ENCODE measurements around the gene KIAA1755. TPM values are rescaled to one million over a fixed set of nuclear protein-coding genes. Genes with fewer than 3 reads are reported as not detected.

KIAA1755 gene
- total and polyA plus RNA-seq, 2 of the 4 experiments (the other 2 are of a cell fraction) = 2.5 to 5.1 TPM

DNA sequence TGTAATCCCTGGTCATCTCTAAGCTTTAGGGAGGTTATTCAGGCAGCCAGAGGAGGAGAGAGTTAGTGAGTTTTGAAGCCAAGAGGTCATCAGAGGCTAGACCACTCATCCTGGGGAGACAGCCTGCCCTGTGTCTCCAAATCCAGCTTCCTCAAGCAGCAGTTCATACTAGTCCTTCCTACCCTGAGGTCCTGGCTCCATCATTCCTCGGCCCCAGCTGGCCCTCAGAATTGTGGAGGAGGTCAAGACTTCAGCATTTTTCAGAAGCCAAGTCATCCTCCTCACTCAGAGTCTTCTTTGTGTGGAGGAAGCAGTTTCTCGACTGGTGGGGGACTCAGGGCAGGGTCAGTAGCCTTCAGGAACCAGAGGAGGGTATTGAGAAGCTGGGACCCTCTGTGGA, 12.4 kb upstream of the KIAA1755 start (continued):
- TF ChIP-seq USF2 (IDR thresholded peaks at IDR 0.05; ENCODE audit: low read depth, low read length) (no peak), RFX5 (IDR thresholded peaks at IDR 0.05; ENCODE audit: low read depth, low read length) (no peak), POLR2A (IDR thresholded peaks at IDR 0.05; ENCODE audit: low read depth, low read length) (peak; percentile 39; the same call in 1 of the 2 replicates), NFE2L2 (IDR thresholded peaks at IDR 0.05; ENCODE audit: low read depth, low read length) (no peak)

- Histone ChIP-seq H4K20me1 (ENCODE audit: insufficient read depth, low read length) (no peaks in the 10 kb centered on the region; the same call in 1 of the 2 replicates), H4K8ac (ENCODE audit: low read depth in 2 of 2, low read length in 2 of 2) (peak overlapping the region; percentile 45 to 97), H3K27me3 (ENCODE audit: control insufficient read depth, insufficient read depth, low read length) (no peaks in the 10 kb centered on the region), H3K4me1 (ENCODE audit: control insufficient read depth, insufficient read depth, low read length) (peaks cover 33% of the 10 kb centered on the region), H4K5ac (ENCODE audit: low read depth, low read length) (peak overlapping the region; percentile 82), H3K9me3 (ENCODE audit: control insufficient read depth, insufficient read depth, low read length) (no peaks in the 10 kb centered on the region), H3K23ac (ENCODE audit: low read depth, low read length) (peak overlapping the region; percentile 86), H2BK120ac (ENCODE audit: low read depth, low read length) (peak overlapping the region; percentile 99), H3K56ac (ENCODE audit: extremely low read depth, insufficient read depth, low read length) (peak overlapping the region; percentile 80), H3K14ac (replicated peaks; ENCODE audit: low read depth, low read length) (peak overlapping the region; percentile 97), H2BK5ac (ENCODE audit: low read depth, low read length, poor library complexity, severe bottlenecking) (peak overlapping the region; percentile 97), H3K36me3 (ENCODE audit: control insufficient read depth, insufficient read depth, low read length) (no peaks in the 10 kb centered on the region), H3K4ac (ENCODE audit: low read depth, low read length) (peak overlapping the region; percentile 96), H3K9me1 (ENCODE audit: insufficient read depth, low read length) (peaks cover 16% of the 10 kb centered on the region), H3K27ac (ENCODE audit: insufficient read depth, low read length) (peak overlapping the region; percentile 99), H2AFZ (replicated peaks; ENCODE audit: low read length, poor library complexity) (peak overlapping the region; percentile 34), H2AK9ac (replicated peaks; ENCODE audit: low read depth, low read length, poor library complexity) (peak overlapping the region; percentile 43), H3K4me2 (ENCODE audit: low read depth, low read length) (no peak overlapping the region), H2AK5ac (ENCODE audit: low read depth, low read length) (peak overlapping the region; percentile 92), H3K9ac (ENCODE audit: low read depth, low read length) (no peak overlapping the region), H3K18ac (ENCODE audit: low read depth, low read length) (peak overlapping the region; percentile 97), H2BK15ac (ENCODE audit: low read depth, low read length) (peak overlapping the region; percentile 94; the same call in 2 of the 3 replicates), H4K91ac (ENCODE audit: insufficient read depth, low read depth, low read length) (peak overlapping the region; percentile 92), H3K79me1 (ENCODE audit: low read depth in 1 of 2, low read length in 2 of 2) (no peaks in the 10 kb centered on the region), H3K4me3 (ENCODE audit: insufficient read depth, low read depth, low read length) (no peak overlapping the region), H2BK20ac (ENCODE audit: low read depth, low read length) (peak overlapping the region; percentile 99)
- BruUV-seq (replicated peaks) = no TSS peak
- in situ Hi-C loops (cut with MboI; ENCODE audit: low sequenced_read_pairs) (no loop called here), intact Hi-C loops (cut with micrococcal nuclease) (no loop called here), dilution Hi-C loops (cut with HindIII; ENCODE audit: low sequenced_read_pairs, unreplicated experiment) (no loop called here)
- POLR2A ChIA-PET (ENCODE audit: unreplicated experiment) = interaction anchor here (0.5 kb wide), 1 partner anchor 18 kb away, joined by 3 read pairs; no protein-coding TSS in a partner anchor
- CTCF ChIA-PET = interaction anchor here (1.2 to 1.4 kb wide), 2 partner anchors 19 to 215 kb away, joined by 3 to 4 read pairs; no protein-coding TSS in a partner anchor
- ATAC-seq (ENCODE audit: low read depth) = peak; percentile 13; the same call in 1 of the 2 replicates
- DNase-seq = peak; percentile 74
- WGBS, 2 experiments (ENCODE audit: extremely low coverage in 2 of 2, insufficient read length in 1 of 2) = 33% methylated on average over 1 of the region's 2 CpGs; no CpG with 5 or more reads in 1 of the 2 experiments
- TF ChIP-seq FOS (IDR thresholded peaks at IDR 0.05; ENCODE audit: low read depth, low read length) = 0 out of 2 replicates have a peak, but pooled peaks have one; percentile 25
- no peak for TF ChIP-seq CHD1 (IDR thresholded peaks at IDR 0.05; ENCODE audit: low read depth, low read length)
These were observed 11.9 kb upstream of the KIAA1755 start for GRCh38 chr20:38272398-38272797.

Data from IMR-90 (cell line).